Mammary epithelial cell (primary cell): ENCODE results near the gene CHN2.

Experiments
- EZH2 ChIP-seq: IDR thresholded peaks from 2 replicates; pipeline ENCODE4 v1.6.1; 2012; ENCODE audit warnings: low read length, inconsistent platforms, borderline replicate concordance
- TF ChIP-seq, protein P1 (sequence below), 2 donors: IDR thresholded peaks in 1 of 2; conservative IDR thresholded peaks in 1 of 2; 2 replicates each; pipeline ENCODE4 v1.5.1; 2011 to 2012; ENCODE audit warnings: inconsistent platforms in 2 of 2, low read length in 2 of 2, mild to moderate bottlenecking in 2 of 2, control low read depth in 1 of 2, low read depth in 1 of 2; ENCODE audit not compliant: insufficient read depth in 1 of 2; ENCODE audit errors: extremely low read depth in 1 of 2

DNA sequence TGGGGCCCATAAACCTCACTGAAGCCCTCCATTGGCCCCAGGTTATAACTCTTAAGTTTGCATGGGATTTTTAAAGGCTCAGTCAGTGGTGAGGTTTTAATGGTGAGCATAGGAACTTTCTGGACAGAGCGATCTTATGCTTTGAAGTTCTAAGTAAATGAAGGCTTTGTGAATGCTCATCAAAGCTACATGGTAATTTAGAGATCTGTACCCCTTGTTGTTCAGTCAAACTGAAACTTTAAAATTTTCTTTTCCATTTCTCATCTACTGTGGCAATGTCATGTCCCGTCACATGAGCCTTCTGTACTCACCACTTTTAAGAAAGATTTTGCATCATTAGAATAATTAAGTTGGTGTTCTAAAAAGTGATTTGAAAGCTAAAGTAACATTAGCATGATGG is 39.9 kb downstream of the CHN2 start:
- TF ChIP-seq, protein P1, sequence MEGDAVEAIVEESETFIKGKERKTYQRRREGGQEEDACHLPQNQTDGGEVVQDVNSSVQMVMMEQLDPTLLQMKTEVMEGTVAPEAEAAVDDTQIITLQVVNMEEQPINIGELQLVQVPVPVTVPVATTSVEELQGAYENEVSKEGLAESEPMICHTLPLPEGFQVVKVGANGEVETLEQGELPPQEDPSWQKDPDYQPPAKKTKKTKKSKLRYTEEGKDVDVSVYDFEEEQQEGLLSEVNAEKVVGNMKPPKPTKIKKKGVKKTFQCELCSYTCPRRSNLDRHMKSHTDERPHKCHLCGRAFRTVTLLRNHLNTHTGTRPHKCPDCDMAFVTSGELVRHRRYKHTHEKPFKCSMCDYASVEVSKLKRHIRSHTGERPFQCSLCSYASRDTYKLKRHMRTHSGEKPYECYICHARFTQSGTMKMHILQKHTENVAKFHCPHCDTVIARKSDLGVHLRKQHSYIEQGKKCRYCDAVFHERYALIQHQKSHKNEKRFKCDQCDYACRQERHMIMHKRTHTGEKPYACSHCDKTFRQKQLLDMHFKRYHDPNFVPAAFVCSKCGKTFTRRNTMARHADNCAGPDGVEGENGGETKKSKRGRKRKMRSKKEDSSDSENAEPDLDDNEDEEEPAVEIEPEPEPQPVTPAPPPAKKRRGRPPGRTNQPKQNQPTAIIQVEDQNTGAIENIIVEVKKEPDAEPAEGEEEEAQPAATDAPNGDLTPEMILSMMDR (conservative IDR thresholded peaks at IDR 0.05 in 1 of 2, IDR thresholded peaks at IDR 0.05 in 1 of 2; ENCODE audit: extremely low read depth in 1 of 2, insufficient read depth in 1 of 2, low read depth in 1 of 2, low read length in 2 of 2), result no peak
- no peak for TF ChIP-seq EZH2
